ENCODE data around the gene IFT57.

Gene IFT57

DNA sequence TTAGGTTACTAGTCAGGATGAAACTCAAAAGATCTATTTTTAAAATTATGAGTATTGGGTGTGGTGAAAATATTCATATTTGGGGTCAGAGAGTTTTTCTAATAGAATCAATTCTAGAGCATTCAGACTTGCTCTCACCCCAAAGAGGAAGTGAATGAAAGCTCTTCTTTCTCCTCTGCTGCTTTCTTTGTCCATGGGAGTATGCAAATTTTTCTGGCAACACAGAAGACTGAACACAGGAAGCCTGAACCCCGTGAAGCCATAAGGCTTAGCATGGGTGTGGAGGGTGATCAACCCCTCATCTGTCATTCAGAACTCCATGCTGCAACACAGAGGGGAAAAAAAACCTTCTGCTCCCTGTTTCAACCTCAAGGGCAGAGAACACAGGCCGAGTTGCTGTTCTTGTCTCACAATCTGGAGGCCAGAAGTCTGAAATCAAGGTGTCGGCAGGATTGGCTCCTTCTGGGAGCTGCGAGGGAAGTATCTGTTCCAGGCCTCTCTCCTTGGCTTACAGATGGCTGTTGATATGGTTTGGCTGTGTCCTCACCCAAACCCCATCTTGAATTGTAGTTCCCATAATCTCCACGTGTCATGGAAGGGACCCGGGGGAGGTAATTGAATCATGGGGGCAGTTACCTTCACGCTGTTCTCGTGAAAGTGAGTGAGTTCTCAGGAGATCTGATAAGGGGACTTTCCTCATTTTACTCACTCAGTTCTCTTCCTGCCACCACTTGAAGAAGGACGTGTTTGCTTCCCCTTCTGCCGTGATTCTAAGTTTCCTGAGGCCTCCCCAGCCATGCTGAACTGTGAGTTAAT lies 97.7 kb downstream of the IFT57 start:
- H3K36me3 Mint-ChIP-seq (ENCODE audit: low read depth) = no peaks in the 10 kb centered on the region
- intact Hi-C loops (cut with micrococcal nuclease) = loop anchor here (5.0 kb wide), 1 partner anchor 32 kb away; the partner anchor contains the start of gene CD47
- H3K4me1 Mint-ChIP-seq (ENCODE audit: low read depth) = peaks cover 54% of the 10 kb centered on the region
- H3K27ac Mint-ChIP-seq = peak overlapping the region; percentile 90
- peak overlapping the region; percentile 23 for H3K4me3 Mint-ChIP-seq
- H3K9me3 Mint-ChIP-seq = no peaks in the 10 kb centered on the region
- no peaks in the 10 kb centered on the region for H3K27me3 Mint-ChIP-seq

DNA sequence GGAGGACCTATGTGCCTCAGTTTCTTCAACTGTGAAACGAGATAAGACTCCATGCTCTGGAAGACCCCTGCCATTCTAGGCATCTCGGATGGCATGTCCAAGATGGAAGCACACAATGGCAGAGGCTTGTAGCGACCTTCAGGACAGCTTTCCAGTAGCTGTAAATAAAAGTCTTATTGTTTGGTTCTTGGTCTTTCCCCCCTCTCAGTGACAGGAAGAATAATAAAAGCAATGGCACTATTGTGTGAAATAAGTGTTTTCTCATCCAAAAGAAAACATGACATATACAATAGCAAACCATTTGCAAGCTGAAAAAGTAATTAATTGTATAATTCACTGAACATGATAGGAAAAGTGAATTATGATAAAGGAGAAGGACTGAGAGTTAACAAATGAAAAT lies 98.9 kb downstream of the IFT57 start:
- Mint-ChIP-seq H3K36me3 (ENCODE audit: low read depth) (no peaks in the 10 kb centered on the region), H3K4me3 (no peak overlapping the region), H3K27me3 (no peaks in the 10 kb centered on the region), H3K9me3 (no peaks in the 10 kb centered on the region), H3K27ac (peak overlapping the region; percentile 17), H3K4me1 (ENCODE audit: low read depth) (peaks cover 49% of the 10 kb centered on the region)
- intact Hi-C loops (cut with micrococcal nuclease) = no loop called here

DNA sequence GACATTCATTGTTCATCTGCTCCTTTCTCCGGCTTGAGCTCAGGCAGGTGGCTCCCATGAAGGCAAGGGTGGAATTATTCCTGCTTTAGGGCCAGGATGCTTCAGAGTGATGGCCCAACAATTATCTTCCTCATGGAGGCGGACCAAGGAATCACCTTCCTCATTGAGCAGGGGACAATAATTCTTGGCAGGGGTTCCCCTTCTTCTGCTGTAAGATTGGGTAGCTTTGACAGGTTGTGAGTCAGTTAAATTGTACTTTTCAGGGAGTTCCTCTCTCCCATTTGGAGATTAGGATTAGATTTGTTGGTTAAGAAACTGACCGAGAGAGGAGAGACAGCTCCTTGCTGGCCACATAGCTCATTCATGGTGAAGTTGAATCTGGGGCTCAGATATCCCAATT lies 99.9 kb downstream of the IFT57 start:
- Mint-ChIP-seq H3K4me3 (no peak overlapping the region), H3K9me3 (no peaks in the 10 kb centered on the region), H3K4me1 (ENCODE audit: low read depth) (peaks cover 41% of the 10 kb centered on the region), H3K36me3 (ENCODE audit: low read depth) (no peaks in the 10 kb centered on the region), H3K27ac (no peak overlapping the region), H3K27me3 (no peaks in the 10 kb centered on the region)
- intact Hi-C loops (cut with micrococcal nuclease) = no loop called here

DNA sequence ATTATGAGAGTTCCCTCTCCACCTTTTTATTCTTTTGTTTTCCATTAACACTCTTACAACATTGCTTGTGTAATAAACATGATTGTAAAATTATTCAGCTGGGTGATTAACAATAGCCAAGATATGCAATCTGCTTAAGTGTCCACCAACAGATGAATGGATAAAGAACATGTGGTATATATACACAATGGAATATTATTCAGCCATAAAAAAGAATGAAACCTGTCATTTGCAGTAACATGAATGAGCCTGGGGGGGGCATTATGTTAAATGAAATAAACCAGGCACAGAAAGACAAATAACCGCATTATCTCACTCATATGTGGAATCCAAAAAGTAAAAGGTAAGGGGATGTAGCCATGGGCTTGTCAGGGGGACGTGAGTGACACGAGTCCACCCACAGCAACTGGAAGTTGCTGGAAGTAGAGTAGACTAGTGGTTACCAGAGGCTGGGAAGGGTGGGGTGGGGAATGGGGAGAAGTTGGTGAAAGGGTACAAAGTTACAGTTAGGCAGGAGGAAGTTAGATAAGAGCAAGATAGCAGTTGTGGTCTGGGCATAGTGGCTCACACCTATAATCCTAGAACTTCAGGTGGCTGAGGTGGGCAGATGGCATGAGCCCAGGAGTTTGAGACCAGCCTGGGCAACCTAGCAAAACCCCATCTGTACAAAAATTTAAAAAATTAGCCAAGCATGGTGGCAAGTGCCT lies 102.7 kb downstream of the IFT57 start:
- no peaks in the 10 kb centered on the region for H3K27me3 Mint-ChIP-seq
- no peaks in the 10 kb centered on the region for H3K9me3 Mint-ChIP-seq
- H3K27ac Mint-ChIP-seq = no peak overlapping the region
- intact Hi-C loops (cut with micrococcal nuclease) = no loop called here
- H3K36me3 Mint-ChIP-seq (ENCODE audit: low read depth) = no peaks in the 10 kb centered on the region
- peaks cover 23% of the 10 kb centered on the region for H3K4me1 Mint-ChIP-seq (ENCODE audit: low read depth)
- no peak overlapping the region for H3K4me3 Mint-ChIP-seq

DNA sequence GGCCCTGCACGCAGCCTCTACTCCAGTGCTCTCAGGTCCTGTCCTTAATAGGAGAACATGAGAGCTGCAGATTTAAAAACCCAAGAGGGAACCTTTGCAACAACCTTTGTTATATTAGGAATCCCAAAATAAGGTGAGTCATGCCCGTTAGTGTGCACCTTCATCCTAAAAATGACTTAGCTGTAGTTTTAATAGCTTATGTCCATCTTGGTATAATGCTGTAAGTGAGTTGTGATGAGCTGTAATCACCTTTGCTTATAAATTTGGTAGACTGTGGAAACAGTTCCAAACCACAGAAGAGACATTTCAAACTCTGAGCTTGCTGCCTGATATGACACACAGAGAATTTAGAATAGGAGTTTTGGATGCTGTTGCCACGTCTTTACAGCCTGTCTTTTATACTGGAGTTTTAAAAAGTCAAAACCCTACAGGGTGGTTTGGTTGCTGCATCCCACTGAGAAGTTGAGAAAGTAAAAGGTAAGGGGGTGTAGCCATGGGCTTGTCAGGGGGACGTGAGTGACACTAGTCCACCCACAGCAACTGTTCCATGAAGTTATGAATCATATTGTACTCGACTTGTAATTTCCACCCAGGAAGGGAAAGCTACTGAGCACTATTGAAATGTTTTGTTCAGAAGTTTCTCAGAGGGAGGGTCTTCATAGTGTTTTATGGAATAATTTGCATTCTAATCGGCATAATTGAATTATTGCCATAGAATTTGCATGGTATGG lies 104.0 kb downstream of the IFT57 start:
- Mint-ChIP-seq H3K36me3 (ENCODE audit: low read depth) (no peaks in the 10 kb centered on the region), H3K27ac (no peak overlapping the region), H3K27me3 (no peaks in the 10 kb centered on the region), H3K4me3 (no peak overlapping the region), H3K4me1 (ENCODE audit: low read depth) (peaks cover 9% of the 10 kb centered on the region), H3K9me3 (no peaks in the 10 kb centered on the region)
- intact Hi-C loops (cut with micrococcal nuclease) = no loop called here

DNA sequence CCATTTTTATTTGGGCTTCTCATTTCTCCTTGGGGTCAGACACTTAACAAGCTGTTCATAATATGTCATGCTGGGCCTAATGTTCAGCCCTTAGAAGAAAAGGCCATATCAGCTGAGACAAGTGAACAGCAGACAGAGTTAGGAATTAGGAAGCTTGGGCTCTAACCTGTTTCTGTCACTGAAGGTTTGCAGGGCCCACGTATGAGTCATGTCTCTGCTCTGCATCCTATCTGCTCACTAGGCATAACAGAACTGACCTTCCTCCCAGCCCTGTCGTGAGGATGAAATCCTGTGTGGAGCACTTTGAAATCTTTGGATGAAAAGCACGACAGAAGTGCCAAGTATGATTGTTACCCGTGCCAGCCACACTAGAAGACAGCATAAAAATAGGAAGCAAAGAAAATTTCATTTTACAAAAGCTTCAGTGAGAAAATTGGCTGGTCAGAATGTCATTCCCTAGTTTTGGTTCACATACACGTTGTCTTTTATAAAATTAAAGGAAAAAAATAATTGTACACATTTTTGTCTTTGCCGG lies 104.9 kb downstream of the IFT57 start:
- no peaks in the 10 kb centered on the region for H3K36me3 Mint-ChIP-seq (ENCODE audit: low read depth)
- intact Hi-C loops (cut with micrococcal nuclease) = no loop called here
- no peak overlapping the region for H3K27ac Mint-ChIP-seq
- H3K4me1 Mint-ChIP-seq (ENCODE audit: low read depth) = peaks cover 4% of the 10 kb centered on the region
- no peaks in the 10 kb centered on the region for H3K9me3 Mint-ChIP-seq
- H3K4me3 Mint-ChIP-seq = no peak overlapping the region
- no peaks in the 10 kb centered on the region for H3K27me3 Mint-ChIP-seq

DNA sequence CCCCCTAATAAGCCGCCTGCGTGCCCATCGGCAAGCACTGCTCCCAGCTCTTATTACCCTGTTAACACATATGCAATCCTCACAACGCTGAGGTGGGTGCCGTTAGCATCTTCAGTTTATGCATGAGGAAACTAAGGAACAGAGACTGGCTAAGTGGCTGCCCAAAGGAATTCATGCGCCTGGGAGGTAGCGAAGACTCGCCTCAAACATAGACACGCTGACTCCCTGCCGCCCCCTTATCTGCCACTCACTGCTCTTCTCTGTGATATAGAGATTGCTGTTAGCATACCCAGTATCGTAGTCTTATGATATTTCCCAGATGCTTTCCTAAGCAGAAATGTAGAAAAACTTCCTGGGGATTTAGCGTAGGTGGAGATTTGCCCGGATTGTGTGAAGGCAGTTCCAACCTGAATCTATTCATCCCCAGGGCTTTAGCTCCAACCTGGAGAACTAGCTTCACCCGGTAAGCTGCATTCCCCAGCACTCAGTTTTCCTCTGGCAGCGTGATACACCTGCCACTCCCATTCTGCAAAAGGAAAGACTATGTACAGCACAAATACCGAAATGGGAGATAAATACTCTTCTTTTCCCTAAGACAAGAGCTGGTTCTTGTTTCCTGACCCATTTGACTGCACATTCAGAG lies 107.7 kb downstream of the IFT57 start:
- Mint-ChIP-seq H3K4me3 (no peak overlapping the region), H3K9me3 (no peaks in the 10 kb centered on the region), H3K36me3 (ENCODE audit: low read depth) (no peaks in the 10 kb centered on the region), H3K27ac (no peak overlapping the region), H3K27me3 (no peaks in the 10 kb centered on the region), H3K4me1 (ENCODE audit: low read depth) (no peaks in the 10 kb centered on the region)
- intact Hi-C loops (cut with micrococcal nuclease) = no loop called here

DNA sequence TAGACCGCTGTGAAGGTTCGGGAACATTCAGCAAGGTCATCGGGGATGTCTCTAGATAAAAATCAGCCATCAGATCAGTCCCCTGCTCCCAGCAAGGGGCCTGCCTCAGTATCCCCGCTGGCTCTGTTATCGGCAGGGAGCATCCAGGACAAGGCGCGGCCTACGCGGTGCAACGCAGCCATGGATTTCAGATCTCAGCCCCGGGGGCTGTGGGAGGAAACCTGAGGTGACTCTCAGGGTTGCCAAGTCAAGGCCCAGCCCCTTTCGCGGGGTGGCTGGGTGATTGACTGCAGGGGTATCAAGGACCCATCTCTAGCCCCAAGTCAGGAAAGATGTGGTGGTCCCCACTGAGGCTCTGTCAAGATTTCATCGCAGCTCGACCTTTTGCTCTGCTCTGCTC lies 108.2 kb downstream of the IFT57 start:
- no peaks in the 10 kb centered on the region for H3K4me1 Mint-ChIP-seq (ENCODE audit: low read depth)
- no peak overlapping the region for H3K4me3 Mint-ChIP-seq
- H3K27me3 Mint-ChIP-seq = no peaks in the 10 kb centered on the region
- H3K9me3 Mint-ChIP-seq = no peaks in the 10 kb centered on the region
- H3K27ac Mint-ChIP-seq = no peak overlapping the region
- H3K36me3 Mint-ChIP-seq (ENCODE audit: low read depth) = no peaks in the 10 kb centered on the region
- intact Hi-C loops (cut with micrococcal nuclease) = no loop called here

DNA sequence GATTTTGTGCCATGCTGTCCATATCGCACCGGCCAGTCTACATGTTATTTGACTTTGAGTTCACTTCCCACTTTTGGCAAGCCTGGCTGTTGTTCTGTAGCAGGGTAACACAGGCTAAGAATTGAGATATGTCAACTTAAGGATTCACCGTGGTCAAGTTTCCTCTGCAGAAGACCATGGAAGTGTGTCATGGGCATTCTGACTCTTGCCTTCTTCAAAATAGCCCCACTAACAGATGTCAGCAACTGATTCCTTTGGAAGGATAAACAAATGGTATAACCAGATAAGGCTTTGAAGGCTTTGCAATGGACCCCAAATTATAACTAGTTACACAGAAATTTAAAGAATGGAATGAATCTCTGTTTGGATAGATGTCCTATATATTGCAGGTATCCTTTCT lies 111.3 kb downstream of the IFT57 start:
- H3K4me3 Mint-ChIP-seq = no peak overlapping the region
- H3K36me3 Mint-ChIP-seq (ENCODE audit: low read depth) = no peaks in the 10 kb centered on the region
- H3K27ac Mint-ChIP-seq = no peak overlapping the region
- no peaks in the 10 kb centered on the region for H3K4me1 Mint-ChIP-seq (ENCODE audit: low read depth)
- no peaks in the 10 kb centered on the region for H3K9me3 Mint-ChIP-seq
- intact Hi-C loops (cut with micrococcal nuclease) = no loop called here
- no peaks in the 10 kb centered on the region for H3K27me3 Mint-ChIP-seq

Measured in dendritic cell treated with granulocyte-macrophage colony-stimulating factor and Interleukin-4, amounts not matched to agents 40 ng/mL and 50 ng/mL, for 4 days (primary cell).